ENCODE data around the gene ZNF778. TPM values are rescaled to one million over a fixed set of nuclear protein-coding genes. Genes with fewer than 3 reads are reported as not detected.

ZNF778 gene
- total RNA-seq, 1 experiment from 2014 or later, result 16.4 TPM

GRCh38 chr16:89183463-89183862 lies 34.0 kb upstream of the ZNF778 start:
- Histone ChIP-seq H2BK20ac (ENCODE audit: low read depth, low read length, poor library complexity, severe bottlenecking) (no peak overlapping the region), H3T11ph (ENCODE audit: low read length) (no peak overlapping the region), H3K27me3 (ENCODE audit: insufficient read depth, low read length) (no peaks in the 10 kb centered on the region), H4K5ac (ENCODE audit: insufficient read length, low read depth, low read length) (no peak overlapping the region), H3K4me2 (ENCODE audit: insufficient read depth, insufficient read length, low read length) (no peak overlapping the region), H3K14ac (ENCODE audit: insufficient read depth, low read length) (no peak overlapping the region), H2AK5ac (ENCODE audit: insufficient read length, low read length) (no peak overlapping the region), H2BK15ac (ENCODE audit: low read depth, low read length) (no peak overlapping the region), H2BK12ac (ENCODE audit: insufficient read length, low read depth, low read length) (no peak overlapping the region), H4K20me1 (ENCODE audit: control insufficient read depth, insufficient read depth, insufficient read length) (no peaks in the 10 kb centered on the region), H3K23ac (ENCODE audit: insufficient read length, low read depth, low read length) (no peak overlapping the region), H3K18ac (ENCODE audit: insufficient read length, low read depth, low read length) (no peak overlapping the region), H3K4me1 (ENCODE audit: insufficient read depth, low read length) (no peaks in the 10 kb centered on the region), H3K9ac (ENCODE audit: extremely low read depth, insufficient read length, low read length) (no peak overlapping the region), H3K9me3 (ENCODE audit: control insufficient read depth, low read depth, low read length) (no peaks in the 10 kb centered on the region), H4K91ac (ENCODE audit: insufficient read length, low read depth, low read length) (no peak overlapping the region), H3K4ac (ENCODE audit: low read depth, low read length) (no peak overlapping the region), H3K79me2 (ENCODE audit: insufficient read depth, low read length) (no peaks in the 10 kb centered on the region), H3K56ac (ENCODE audit: insufficient read length, low read depth, low read length) (no peak overlapping the region), H2BK120ac (ENCODE audit: low read depth, low read length, poor library complexity, severe bottlenecking) (no peak overlapping the region), H2AFZ (ENCODE audit: low read length) (no peak overlapping the region), H2BK5ac (ENCODE audit: insufficient read length, low read length) (no peak overlapping the region), H4K8ac (replicated peaks; ENCODE audit: insufficient read length, low read depth, low read length) (no peak overlapping the region), H3K23me2 (ENCODE audit: insufficient read length, low read depth, low read length, poor library complexity, severe bottlenecking) (no peaks in the 10 kb centered on the region), H3K27ac (ENCODE audit: insufficient read length, low read depth, low read length) (no peak overlapping the region), H3K79me1 (ENCODE audit: insufficient read depth, low read depth, low read length, poor library complexity, severe bottlenecking) (no peaks in the 10 kb centered on the region)
- Mint-ChIP-seq H3K4me1 (no peaks in the 10 kb centered on the region), H3K27ac (no peak overlapping the region), H3K36me3 (ENCODE audit: insufficient read depth in 1 of 3, low read depth in 3 of 3) (no peaks in the 10 kb centered on the region), H3K9me3 (no peaks in the 10 kb centered on the region; a peak in 1 of 5 replicates), H3K4me3 (no peak overlapping the region), H3K27me3 (ENCODE audit: low read depth) (peaks cover 15% of the 10 kb centered on the region)
- DNase-seq, result no peak
- WGBS (ENCODE audit: extremely low coverage, insufficient read length, low lambda C conversion rate), result no CpG with 5 or more reads among the region's 13 CpGs
- 0 out of 3 replicates have a peak, but pooled peaks have one; percentile 8 for TF ChIP-seq CTCF (conservative IDR thresholded peaks at IDR 0.05)
